Aorta (tissue), 5 donors: ENCODE measurements around the gene ZG16B. TPM values are rescaled to one million over a fixed set of nuclear protein-coding genes. Genes with fewer than 3 reads are reported as not detected.

Source experiments
- ATAC-seq: fragments of 200-7000 bp; cut with Tn5 transposase; one replicate; pipeline ENCODE4 v1.9.1; 2022; ENCODE audit warnings: moderate library complexity; ENCODE audit not compliant: low FRiP score
- DNase-seq, 2 donors: peaks; one replicate each; pipeline ENCODE4 v3.0.0-alpha.2; 2020
- H3K27ac ChIP-seq, 2 donors: one replicate each; pipeline ENCODE4 v1.5.1; 2013; ENCODE audit warnings: low read length in 2 of 2, mild to moderate bottlenecking in 2 of 2, moderate library complexity in 2 of 2, control low read depth in 1 of 2, inconsistent platforms in 1 of 2, low read depth in 1 of 2
- H3K27me3 ChIP-seq, 2 donors: one replicate each; pipeline ENCODE4 v1.6.1; 2013; ENCODE audit warnings: control low read depth in 1 of 2, low read length in 1 of 2, mild to moderate bottlenecking in 1 of 2, moderate library complexity in 1 of 2; ENCODE audit not compliant: insufficient read depth in 2 of 2, control insufficient read depth in 1 of 2
- H3K36me3 ChIP-seq, 2 donors: one replicate each; pipeline ENCODE4 v1.6.1; 2013; ENCODE audit warnings: control low read depth in 1 of 2, low read length in 1 of 2, mild to moderate bottlenecking in 1 of 2; ENCODE audit not compliant: insufficient read depth in 2 of 2, control insufficient read depth in 1 of 2
- H3K4me1 ChIP-seq, 2 donors: one replicate each; pipeline ENCODE4 v1.6.1; 2013; ENCODE audit warnings: low read length in 2 of 2, control low read depth in 1 of 2, mild to moderate bottlenecking in 1 of 2, moderate library complexity in 1 of 2; ENCODE audit not compliant: insufficient read depth in 2 of 2, control insufficient read depth in 1 of 2
- H3K4me3 ChIP-seq, 2 donors: one replicate each; pipeline ENCODE4 v1.5.1; 2013; ENCODE audit warnings: low read length in 2 of 2, control low read depth in 1 of 2, mild to moderate bottlenecking in 1 of 2
- H3K9me3 ChIP-seq: one replicate; pipeline ENCODE4 v1.6.1; 2013; ENCODE audit warnings: mild to moderate bottlenecking, low read length; ENCODE audit not compliant: control insufficient read depth
- WGBS, 2 donors: extraction: QIAGEN DNeasy Blood & Tissue Kit; methylation state at CpG; one replicate each; pipeline ENCODE4 v1.1.7; 2013; 5-methylcytosine and 5-hydroxymethylcytosine counted together
- intact Hi-C, 2 donors: fragments of 100-400 bp; cut with DNase I; formaldehyde crosslinking; loops; one replicate each; pipeline versions ENCODE4 v1.14.2 to v1.15.0; 2022
- polyA plus RNA-seq, 2 donors: library from polyadenylated mRNA; stranded (reverse); fragments of 200-250 nt; gene quantifications; one replicate each; pipeline ENCODE4 v1.2.3, GENCODE V29; 2013
- total RNA-seq, 2 donors: library from RNA; stranded (reverse); fragmentation: NEBNext Ultra II Directional; extraction: Animal tissue kit (Norgen Biotek cat#: 25700); gene quantifications; one replicate each; pipeline ENCODE4 v1.2.1, GENCODE V29; 2021
- donor health status: healthy with polysubstance abuse.
- donor health status: Bipolar disorder and iron deficiency.
- donor health status: DM: no; HTN: no; CAD: no.
- donor health status: DM: no; HTN: no; CAD: no.
- donor health status: DM: yes; HTN: yes; CAD: no.

Gene ZG16B
- total and polyA plus RNA-seq, 4 donors: 0.48 to 4.8 TPM; not detected in 2

DNA sequence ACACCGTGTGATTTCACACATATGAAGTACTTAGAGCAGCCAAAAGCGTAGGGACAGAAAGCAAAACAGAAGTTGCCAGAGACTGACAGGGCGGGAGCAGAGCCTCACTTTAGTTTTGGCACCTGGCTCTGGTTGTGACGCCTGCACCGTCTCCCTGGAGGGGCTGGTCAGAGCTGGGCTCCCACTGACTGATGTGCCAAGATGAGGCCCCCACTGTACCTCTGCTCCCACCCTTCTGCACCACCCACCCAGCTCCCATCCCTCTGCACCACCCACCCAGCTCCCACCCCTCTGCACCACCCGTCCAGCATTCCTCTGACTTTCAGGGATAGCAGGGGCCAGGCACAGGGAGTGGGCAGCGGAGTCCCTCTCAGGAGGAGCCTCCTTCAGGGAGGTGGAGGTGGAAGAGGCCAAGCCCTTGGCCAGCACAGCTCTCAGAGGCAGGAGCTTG lies 16.3 kb upstream of the ZG16B start:
- ATAC-seq (no peak), DNase-seq (peak; percentile 30 to 49)
- Histone ChIP-seq H3K4me1 (no peaks in the 10 kb centered on the region), H3K27me3 (no peaks in the 10 kb centered on the region), H3K9me3 (peaks cover 1% of the 10 kb centered on the region), H3K4me3 (no peak overlapping the region), H3K27ac (no peak overlapping the region), H3K36me3 (no peaks in the 10 kb centered on the region)
- intact Hi-C loops: no loop called here
- WGBS, 2 donors: 35 to 39% methylated on average over 7 of the region's 7 CpGs

DNA sequence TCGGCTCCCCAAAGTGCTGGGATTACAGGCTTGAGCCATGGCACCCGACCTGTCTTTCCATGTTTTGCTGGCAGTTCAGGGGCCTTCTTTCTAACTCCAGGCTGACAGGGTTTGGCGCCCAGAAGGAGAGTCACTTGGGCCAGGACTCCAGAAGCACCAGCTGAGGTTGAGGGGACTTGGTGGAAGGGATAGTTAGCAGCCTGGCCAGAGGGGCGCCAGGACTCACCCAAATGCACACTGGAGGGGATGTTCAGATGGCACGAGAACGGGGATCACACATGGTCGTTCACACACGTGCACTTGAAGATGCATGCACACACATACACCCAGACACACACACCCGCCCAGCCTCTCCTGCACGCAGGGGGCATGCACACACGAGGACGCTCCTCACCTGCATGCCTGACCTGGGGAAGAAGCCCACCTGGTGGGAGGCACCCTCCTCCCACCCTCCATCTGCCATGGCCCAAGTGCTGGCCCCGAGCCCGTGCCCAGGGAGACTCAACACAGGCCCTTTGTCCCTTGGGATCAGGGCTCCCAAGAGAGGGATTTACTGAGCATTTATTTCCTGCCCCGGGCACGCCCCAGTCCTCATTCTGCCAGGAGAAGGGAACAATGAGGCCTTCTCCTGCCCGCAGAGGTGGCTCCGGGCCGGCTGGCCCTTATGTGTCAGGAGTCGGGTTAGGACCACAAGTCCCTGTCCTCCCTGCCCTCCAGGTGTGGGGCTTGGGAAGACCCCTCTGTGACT lies 15.4 kb upstream of the ZG16B start:
- Histone ChIP-seq H3K27ac (no peak overlapping the region), H3K4me3 (no peak overlapping the region), H3K27me3 (no peaks in the 10 kb centered on the region), H3K9me3 (peaks cover 1% of the 10 kb centered on the region), H3K36me3 (no peaks in the 10 kb centered on the region), H3K4me1 (no peaks in the 10 kb centered on the region)
- 78 to 80% methylated on average over 20 of the region's 20 CpGs for WGBS, 2 donors
- peak; percentile 30 to 63 for DNase-seq
- peak; percentile 54 for ATAC-seq
- intact Hi-C loops: no loop called here

DNA sequence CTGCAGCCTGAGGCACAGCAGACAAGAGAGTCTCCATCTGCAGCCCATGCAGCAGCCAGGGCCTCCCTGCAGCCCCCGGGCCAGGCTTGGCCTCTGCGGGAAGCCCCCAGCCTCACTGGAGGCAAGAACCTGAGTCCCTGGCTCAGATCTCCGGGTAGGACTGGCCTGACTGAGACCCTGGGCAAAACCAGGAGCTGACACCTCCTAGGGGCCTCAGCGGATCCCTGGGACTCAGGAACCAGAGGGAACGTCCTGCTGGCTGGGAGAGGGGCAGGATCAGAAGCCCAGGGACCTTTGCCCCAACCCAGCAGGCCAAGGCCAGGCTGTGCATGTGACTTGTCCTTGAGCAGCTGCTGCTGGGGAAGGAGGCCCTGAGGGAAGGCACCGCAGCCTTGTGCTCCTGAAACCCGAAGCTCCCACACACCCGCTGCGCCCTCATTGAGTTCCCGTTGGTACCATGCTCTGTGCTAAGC lies 14.8 kb upstream of the ZG16B start:
- no peaks in the 10 kb centered on the region for H3K27me3 ChIP-seq
- intact Hi-C loops: no loop called here
- peak; percentile 27 to 39 for DNase-seq
- H3K36me3 ChIP-seq: no peaks in the 10 kb centered on the region
- WGBS, 2 donors: 76 to 77% methylated on average over 10 of the region's 10 CpGs
- no peak for ATAC-seq
- no peak overlapping the region for H3K27ac ChIP-seq
- H3K4me3 ChIP-seq: no peak overlapping the region
- H3K4me1 ChIP-seq: no peaks in the 10 kb centered on the region
- H3K9me3 ChIP-seq: peaks cover 1% of the 10 kb centered on the region

DNA sequence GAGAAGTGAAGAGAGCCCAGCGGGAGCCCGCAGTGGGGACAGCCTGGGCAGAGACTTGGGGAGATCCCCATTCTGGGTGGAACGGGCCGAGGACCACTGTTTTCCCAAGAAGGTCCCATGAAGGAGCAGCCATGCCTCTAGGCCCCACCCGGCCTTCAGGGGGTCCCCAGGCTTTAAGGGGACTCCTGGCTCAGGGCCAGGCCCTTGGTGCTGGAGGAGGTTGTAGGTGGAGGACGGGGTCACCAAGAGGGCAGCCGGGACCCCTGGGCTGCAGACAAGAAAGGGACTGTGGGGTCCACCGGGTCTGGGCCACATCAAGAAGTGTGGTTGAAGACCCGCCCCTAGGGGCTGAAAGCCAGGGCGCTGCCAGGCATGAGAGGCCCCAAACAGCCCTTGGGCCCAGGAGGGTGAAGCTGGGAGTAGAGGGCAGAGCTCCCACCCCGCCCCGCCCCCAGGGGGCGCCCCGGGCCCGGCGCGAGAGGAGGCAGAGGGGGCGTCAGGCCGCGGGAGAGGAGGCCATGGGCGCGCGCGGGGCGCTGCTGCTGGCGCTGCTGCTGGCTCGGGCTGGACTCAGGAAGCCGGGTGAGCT lies 13.3 kb upstream of the ZG16B start, which contains the start of gene PRSS21:
PRSS21 (plus strand) TSS at position 487 of the 589 bp plus-strand sequence; CDS start at position 519, 32 bp downstream.
- DNase-seq (peak; percentile 49 to 68), ATAC-seq (no peak)
- no peak within 1 kb of the TSS for H3K4me3 ChIP-seq
- peaks cover 1% of the 10 kb centered on the region for H3K9me3 ChIP-seq
- no peak within 1 kb of the TSS for H3K27ac ChIP-seq
- intact Hi-C loops: no loop called here
- H3K4me1 ChIP-seq: no peaks in the 10 kb centered on the region
- no peaks in the 10 kb centered on the region for H3K27me3 ChIP-seq
- 64 to 65% methylated on average over 25 to 28 of the region's 28 CpGs for WGBS, 2 donors
- no peaks in the 10 kb centered on the region for H3K36me3 ChIP-seq

DNA sequence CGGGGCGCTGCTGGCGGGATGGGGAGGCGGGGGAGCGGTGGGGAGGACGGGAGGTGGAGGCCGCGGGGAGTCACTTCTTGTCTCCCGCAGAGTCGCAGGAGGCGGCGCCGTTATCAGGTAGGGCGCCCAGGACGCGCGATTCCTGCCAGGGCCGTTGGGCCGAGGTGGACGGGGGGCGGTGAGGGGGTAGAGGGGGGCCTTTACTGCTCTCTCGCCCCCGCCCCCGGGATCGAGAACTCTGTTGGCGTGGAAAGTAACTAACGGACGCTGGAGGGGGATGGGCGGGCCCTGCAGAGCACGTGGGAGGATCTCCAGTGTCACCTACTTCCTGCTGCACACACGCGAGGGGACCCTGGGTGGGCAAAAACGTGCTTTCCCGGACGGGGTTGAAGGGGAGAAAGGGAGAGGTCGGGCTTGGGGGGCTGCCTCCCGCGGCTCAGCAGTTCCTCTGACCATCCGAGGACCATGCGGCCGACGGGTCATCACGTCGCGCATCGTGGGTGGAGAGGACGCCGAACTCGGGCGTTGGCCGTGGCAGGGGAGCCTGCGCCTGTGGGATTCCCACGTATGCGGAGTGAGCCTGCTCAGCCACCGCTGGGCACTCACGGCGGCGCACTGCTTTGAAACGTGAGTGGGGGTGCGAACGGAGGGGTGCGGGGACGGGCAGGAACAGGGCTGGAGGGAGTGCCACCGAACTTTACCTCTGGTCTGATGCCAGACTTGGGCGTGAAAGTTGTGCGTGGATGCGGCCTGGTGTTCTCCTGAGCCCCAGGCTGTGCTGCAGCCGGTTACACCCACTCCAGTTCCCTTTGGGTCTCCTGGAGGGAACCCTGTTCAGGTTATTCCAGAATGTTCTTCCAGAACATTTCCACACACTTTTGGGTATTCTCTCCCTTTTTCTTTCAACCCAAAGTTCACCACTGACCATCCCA lies 12.5 kb upstream of the ZG16B start:
- intact Hi-C loops: no loop called here
- no peak overlapping the region for H3K27ac ChIP-seq
- DNase-seq (peak; percentile 38 to 71), ATAC-seq (no peak)
- WGBS, 2 donors: 74 to 76% methylated on average over 62 to 68 of the region's 68 CpGs
- no peaks in the 10 kb centered on the region for H3K4me1 ChIP-seq
- H3K36me3 ChIP-seq: no peaks in the 10 kb centered on the region
- no peak overlapping the region for H3K4me3 ChIP-seq
- peaks cover 1% of the 10 kb centered on the region for H3K9me3 ChIP-seq
- H3K27me3 ChIP-seq: no peaks in the 10 kb centered on the region

DNA sequence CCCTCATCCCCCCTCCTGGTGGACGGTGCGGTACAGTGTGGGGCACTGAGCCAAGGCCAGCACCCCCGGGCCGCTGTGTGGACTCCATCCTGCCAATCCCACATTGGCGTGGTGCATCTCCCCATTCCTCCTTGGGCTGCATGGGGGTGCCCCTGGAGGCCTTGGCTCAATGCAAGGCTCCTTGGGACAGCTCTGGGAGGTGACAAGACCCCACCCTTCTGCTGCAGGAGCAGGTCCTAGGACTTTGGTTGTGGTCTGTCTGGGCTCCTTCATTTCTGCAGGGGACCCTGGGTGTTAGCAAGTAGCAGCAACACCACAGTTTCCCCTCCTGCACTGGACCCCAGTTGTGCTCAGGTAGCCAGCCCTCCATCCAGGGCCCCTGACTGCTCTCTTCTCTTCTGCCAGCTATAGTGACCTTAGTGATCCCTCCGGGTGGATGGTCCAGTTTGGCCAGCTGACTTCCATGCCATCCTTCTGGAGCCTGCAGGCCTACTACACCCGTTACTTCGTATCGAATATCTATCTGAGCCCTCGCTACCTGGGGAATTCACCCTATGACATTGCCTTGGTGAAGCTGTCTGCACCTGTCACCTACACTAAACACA lies 11.7 kb upstream of the ZG16B start:
- intact Hi-C loops: no loop called here
- peak; percentile 30 to 68 for DNase-seq
- Histone ChIP-seq H3K36me3 (no peaks in the 10 kb centered on the region), H3K9me3 (peaks cover 1% of the 10 kb centered on the region), H3K27ac (no peak overlapping the region), H3K27me3 (no peaks in the 10 kb centered on the region), H3K4me3 (no peak overlapping the region), H3K4me1 (no peaks in the 10 kb centered on the region)
- 83 to 86% methylated on average over 10 of the region's 10 CpGs for WGBS, 2 donors
- ATAC-seq: no peak

DNA sequence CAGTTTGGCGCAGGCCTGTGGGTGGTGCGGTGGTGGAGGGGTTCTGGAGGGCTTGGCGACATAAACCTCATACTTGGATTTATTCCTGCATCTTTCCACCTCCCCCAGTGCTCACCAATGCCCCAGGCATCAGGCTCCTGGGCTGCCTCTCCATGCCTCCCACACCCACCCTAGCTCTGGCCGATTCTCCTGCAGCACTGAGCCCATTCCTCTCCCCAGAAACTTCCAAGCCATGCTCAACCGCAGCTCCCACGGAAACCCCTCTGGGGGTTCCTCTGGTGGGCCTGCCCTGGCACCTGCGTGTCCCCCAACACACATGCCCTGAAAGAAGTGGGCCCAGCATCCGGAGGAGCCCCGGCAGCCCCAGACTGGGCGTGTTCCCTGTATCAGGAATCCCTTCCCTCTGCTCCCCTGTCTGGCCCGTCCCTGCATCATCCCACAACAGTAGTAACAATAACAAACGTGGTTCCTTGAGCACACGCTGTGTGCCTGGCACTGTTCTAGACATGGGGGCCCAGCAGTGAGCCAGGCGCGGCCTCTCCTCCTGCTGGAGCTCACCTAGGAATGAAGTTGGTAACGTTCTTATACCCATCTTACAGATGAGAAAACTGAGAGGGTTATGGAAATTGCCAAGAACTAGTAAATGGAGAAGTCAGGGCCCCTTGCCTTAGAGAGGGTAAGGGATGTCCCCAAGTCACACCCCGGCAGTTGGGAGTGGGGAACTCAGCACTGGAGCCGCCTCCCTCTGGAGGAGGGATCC lies 10.7 kb upstream of the ZG16B start:
- DNase-seq: peak; percentile 25 to 53
- no peaks in the 10 kb centered on the region for H3K27me3 ChIP-seq

More for the DNA sequence above, 10.7 kb upstream of the ZG16B start:
- ATAC-seq: no peak
- no peak overlapping the region for H3K4me3 ChIP-seq
- H3K36me3 ChIP-seq: no peaks in the 10 kb centered on the region
- H3K9me3 ChIP-seq: peaks cover 1% of the 10 kb centered on the region
- H3K4me1 ChIP-seq: no peaks in the 10 kb centered on the region
- intact Hi-C loops: no loop called here
- H3K27ac ChIP-seq: no peak overlapping the region
- WGBS, 2 donors: 79 to 82% methylated on average over 18 of the region's 18 CpGs
